GM12891 (cell line): ENCODE results near the gene RFC5.

ENCODE experiments used
- PAX5 ChIP-seq: IDR thresholded peaks from 2 replicates; pipeline ENCODE4 v1.6.1; 2011; ENCODE audit warnings: low read length, moderate library complexity, mild to moderate bottlenecking; ENCODE audit not compliant: insufficient read depth, severe bottlenecking
- POLR2A ChIP-seq: IDR thresholded peaks from 2 replicates; pipeline ENCODE4 v1.6.1; 2011; ENCODE audit warnings: low read depth, low read length, control low read depth
- POLR2AphosphoS5 ChIP-seq: IDR thresholded peaks from 2 replicates; pipeline ENCODE4 v1.6.1; 2011; ENCODE audit warnings: low read depth, low read length, control low read depth
- POU2F2 ChIP-seq: IDR thresholded peaks from 2 replicates; pipeline ENCODE4 v1.6.1; 2011; ENCODE audit warnings: low read depth, mild to moderate bottlenecking, control low read depth, low read length, moderate library complexity
- SPI1 ChIP-seq: IDR thresholded peaks from 2 replicates; pipeline ENCODE4 v1.6.1; 2011; ENCODE audit warnings: low read depth, low read length, control low read depth
- TAF1 ChIP-seq: IDR thresholded peaks from 2 replicates; pipeline ENCODE4 v1.6.1; 2011; ENCODE audit warnings: low read depth, low read length, control low read depth

- TF ChIP-seq POLR2A (no peak), TAF1 (no peak), POLR2AphosphoS5 (no peak), PAX5 (no peak), SPI1 (no peak), POU2F2 (no peak)
Observed at GRCh38 chr12:118038137-118038536, 21.6 kb downstream of the RFC5 start.
